AG09309 (cell line): ENCODE data around the gene IRF7.

Experiments used
- DNase-seq: peaks from one replicate; pipeline ENCODE4 v3.0.0-alpha.2; 2010; ENCODE audit warnings: low read depth
- H3K4me3 ChIP-seq: 2 replicates; pipeline ENCODE4 v1.5.1; 2011; ENCODE audit warnings: mild to moderate bottlenecking, low read depth, low read length, moderate library complexity; ENCODE audit not compliant: control insufficient read depth
- CTCF ChIP-seq: IDR thresholded peaks from 2 replicates; pipeline ENCODE4 v1.5.1; 2011; ENCODE audit warnings: mild to moderate bottlenecking, low read depth, low read length, inconsistent platforms; ENCODE audit not compliant: insufficient read depth, control insufficient read depth; ENCODE audit errors: missing control alignments

IRF7 gene

GRCh38 chr11:635945-636510 is 20.3 kb upstream of the IRF7 start:
- H3K4me3 ChIP-seq, result no peak overlapping the region
- no peak for DNase-seq
- TF ChIP-seq CTCF, result no peak

DNA sequence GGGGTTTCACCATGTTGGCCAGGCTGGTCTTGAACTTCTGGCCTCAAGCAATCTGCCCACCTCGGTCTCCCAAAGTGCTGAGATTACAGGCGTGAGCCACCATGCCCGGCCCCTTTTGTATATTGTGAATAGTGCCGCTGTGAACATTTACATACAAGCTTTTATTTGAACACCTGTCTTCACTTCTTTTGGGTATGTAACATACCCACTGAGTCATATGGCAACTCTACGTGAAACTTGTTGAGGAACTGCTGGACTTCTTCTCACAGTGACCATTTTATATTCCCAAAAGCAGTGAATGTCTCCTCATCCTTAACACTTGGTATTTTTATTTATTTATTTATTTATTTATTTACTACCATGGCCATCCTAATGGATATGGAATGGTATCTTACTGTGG is 15.1 kb upstream of the IRF7 start:
- TF ChIP-seq CTCF, result no peak
- H3K4me3 ChIP-seq, result no peak overlapping the region
- DNase-seq, result no peak

GRCh38 chr11:629237-629583 is 13.5 kb upstream of the IRF7 start:
- TF ChIP-seq CTCF, result no peak
- H3K4me3 ChIP-seq, result no peak overlapping the region
- DNase-seq, result no peak

GRCh38 chr11:628056-628455 is 12.3 kb upstream of the IRF7 start:
- no peak for TF ChIP-seq CTCF
- DNase-seq, result no peak
- no peak overlapping the region for H3K4me3 ChIP-seq

GRCh38 chr11:627308-627576 is 11.5 kb upstream of the IRF7 start:
- H3K4me3 ChIP-seq, result no peak overlapping the region
- no peak for DNase-seq
- TF ChIP-seq CTCF, result no peak

GRCh38 chr11:626475-627307 is 10.9 kb upstream of the IRF7 start, which contains the start of gene SCT:
SCT (minus strand) TSS chr11:627181; CDS start chr11:627143, 38 bp downstream.
- TF ChIP-seq CTCF, result no peak
- DNase-seq, result no peak
- no peak within 1 kb of the TSS for H3K4me3 ChIP-seq

DNA sequence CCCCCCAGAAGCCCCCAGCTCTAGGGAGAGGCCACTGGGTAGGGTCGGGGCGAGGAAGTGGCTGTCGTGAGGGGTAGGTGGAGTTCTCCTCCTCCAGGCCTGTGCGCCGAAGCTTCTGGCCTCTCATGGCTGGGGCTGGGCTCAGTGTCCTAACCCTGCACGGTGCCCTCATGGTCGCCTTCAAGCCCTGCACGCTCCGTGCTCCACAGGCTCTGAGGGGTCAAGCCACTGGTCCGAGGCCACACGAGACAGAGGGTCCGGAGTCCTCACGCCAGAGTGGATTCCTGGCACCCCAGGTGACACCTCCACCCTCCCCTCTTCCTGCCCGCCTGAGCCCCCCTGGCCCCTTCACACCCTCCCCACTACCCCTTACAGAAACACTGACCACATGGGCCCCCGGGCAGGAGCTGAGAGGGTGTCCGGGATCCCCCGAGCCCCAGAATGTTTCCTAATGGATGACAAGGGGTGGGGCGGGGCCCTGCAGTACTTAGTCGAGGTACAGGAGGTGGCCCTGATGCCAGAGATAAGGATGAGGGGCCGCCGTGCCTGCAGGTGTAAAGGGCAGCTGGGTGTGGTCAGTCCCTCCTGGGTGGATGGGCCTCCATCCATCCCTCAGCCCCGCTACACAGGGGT is 10.0 kb upstream of the IRF7 start:
- TF ChIP-seq CTCF, result no peak
- DNase-seq, result no peak
- no peak overlapping the region for H3K4me3 ChIP-seq
